Left ventricle myocardium inferior (tissue), 1 donor: ENCODE measurements around the gene CHFR. TPM values are rescaled to one million over a fixed set of nuclear protein-coding genes. Genes with fewer than 3 reads are reported as not detected.

Source experiments
- DNase-seq: peaks from one replicate; pipeline ENCODE4 v3.0.0-alpha.2; 2020
- H3K27ac ChIP-seq: fragments of 200-600 bp; replicated peaks from 2 replicates; pipeline ENCODE4 v1.8.0; 2021
- H3K27me3 ChIP-seq: fragments of 200-600 bp; 2 replicates; pipeline ENCODE4 v1.8.0; 2021; ENCODE audit warnings: low read depth
- H3K36me3 ChIP-seq: fragments of 200-600 bp; 2 replicates; pipeline ENCODE4 v1.8.0; 2021
- H3K4me1 ChIP-seq: fragments of 200-600 bp; 2 replicates; pipeline ENCODE4 v1.8.0; 2021
- H3K4me3 ChIP-seq: fragments of 200-600 bp; 2 replicates; pipeline ENCODE4 v1.8.0; 2021; ENCODE audit warnings: mild to moderate bottlenecking, moderate library complexity
- H3K9me3 ChIP-seq: fragments of 200-600 bp; replicated peaks from 2 replicates; pipeline ENCODE4 v1.8.0; 2021
- intact Hi-C: fragments of 100-400 bp; cut with micrococcal nuclease; formaldehyde crosslinking; loops from one replicate; pipeline ENCODE4 v1.11.0; 2022
- total RNA-seq: library from RNA; stranded (reverse); fragmentation: NEBNext Ultra II Directional; extraction: Animal tissue kit (Norgen Biotek cat#: 25700); gene quantifications from one replicate; pipeline ENCODE4 v1.2.1, GENCODE V29; 2021
- TF ChIP-seq, protein P1 (sequence below): fragments of 200-600 bp; IDR thresholded peaks from 2 replicates; pipeline ENCODE4 v1.8.0; 2021; ENCODE audit warnings: antibody characterized with exemption, mild to moderate bottlenecking, borderline replicate concordance
- donor health status: DM: no; HTN: yes; CAD: no; lungs with severe emphysema.

The CHFR gene
- total RNA-seq, 1 donor from 2014 or later = 14.4 TPM

DNA sequence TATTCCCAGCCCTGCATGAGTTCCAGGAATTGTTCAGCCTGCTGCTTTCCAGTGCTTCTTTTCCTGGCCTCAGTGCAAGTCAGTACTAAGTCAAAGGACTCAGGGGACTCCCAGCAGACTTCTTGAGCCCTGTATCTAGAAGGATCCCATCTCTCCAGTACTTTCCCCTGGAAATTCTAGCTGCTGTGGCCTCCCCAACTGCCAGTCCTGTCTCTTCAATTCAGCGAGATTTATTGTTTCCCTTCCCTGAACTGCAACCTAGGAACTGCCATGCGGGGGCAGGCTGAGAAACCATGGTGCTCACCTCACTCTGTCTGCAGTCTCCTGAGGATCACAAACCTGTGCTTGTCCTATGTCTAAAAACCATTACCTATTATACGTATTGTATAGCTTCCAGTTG, 37.0 kb upstream of the CHFR start:
- intact Hi-C loops = no loop called here
- peaks cover 91% of the 10 kb centered on the region for H3K36me3 ChIP-seq

DNA sequence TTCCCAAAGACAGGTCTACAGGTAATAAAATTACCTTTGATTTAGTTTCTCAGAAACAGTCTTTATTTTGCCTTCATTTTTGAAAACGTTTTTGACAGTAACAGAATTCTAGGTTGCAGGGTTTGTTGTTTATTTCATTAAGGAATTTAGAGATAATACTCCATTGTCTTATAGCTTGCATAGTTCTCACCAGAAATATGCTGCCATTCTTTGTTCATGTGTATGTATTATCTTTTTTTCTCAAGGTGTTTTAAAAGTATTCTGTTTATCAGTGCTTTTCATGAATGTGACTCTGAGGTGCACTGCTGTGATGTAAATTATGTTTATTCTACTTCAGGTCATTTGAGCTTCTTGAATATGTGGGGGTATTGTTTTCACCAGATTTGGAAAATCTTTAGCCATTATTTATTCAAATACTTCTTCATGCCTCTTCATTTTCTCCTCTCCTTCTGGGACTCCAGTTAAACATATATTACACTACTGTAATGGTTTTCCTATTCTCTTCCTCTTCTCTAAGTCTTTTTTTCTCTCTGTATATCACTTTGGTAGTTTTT, 36.0 kb upstream of the CHFR start:
- H3K27ac ChIP-seq = no peak overlapping the region
- peaks cover 100% of the 10 kb centered on the region for H3K9me3 ChIP-seq
- no peaks in the 10 kb centered on the region for H3K27me3 ChIP-seq
- no peak for DNase-seq
- TF ChIP-seq, protein P1, sequence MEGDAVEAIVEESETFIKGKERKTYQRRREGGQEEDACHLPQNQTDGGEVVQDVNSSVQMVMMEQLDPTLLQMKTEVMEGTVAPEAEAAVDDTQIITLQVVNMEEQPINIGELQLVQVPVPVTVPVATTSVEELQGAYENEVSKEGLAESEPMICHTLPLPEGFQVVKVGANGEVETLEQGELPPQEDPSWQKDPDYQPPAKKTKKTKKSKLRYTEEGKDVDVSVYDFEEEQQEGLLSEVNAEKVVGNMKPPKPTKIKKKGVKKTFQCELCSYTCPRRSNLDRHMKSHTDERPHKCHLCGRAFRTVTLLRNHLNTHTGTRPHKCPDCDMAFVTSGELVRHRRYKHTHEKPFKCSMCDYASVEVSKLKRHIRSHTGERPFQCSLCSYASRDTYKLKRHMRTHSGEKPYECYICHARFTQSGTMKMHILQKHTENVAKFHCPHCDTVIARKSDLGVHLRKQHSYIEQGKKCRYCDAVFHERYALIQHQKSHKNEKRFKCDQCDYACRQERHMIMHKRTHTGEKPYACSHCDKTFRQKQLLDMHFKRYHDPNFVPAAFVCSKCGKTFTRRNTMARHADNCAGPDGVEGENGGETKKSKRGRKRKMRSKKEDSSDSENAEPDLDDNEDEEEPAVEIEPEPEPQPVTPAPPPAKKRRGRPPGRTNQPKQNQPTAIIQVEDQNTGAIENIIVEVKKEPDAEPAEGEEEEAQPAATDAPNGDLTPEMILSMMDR = no peak
- no peaks in the 10 kb centered on the region for H3K4me1 ChIP-seq
- peaks cover 86% of the 10 kb centered on the region for H3K36me3 ChIP-seq
- no peak overlapping the region for H3K4me3 ChIP-seq
- intact Hi-C loops = no loop called here

More for the DNA sequence above, 37.0 kb upstream of the CHFR start:
- Histone ChIP-seq H3K9me3 (peaks cover 100% of the 10 kb centered on the region), H3K4me1 (no peaks in the 10 kb centered on the region), H3K27ac (no peak overlapping the region), H3K4me3 (no peak overlapping the region), H3K27me3 (no peaks in the 10 kb centered on the region)
- TF ChIP-seq, protein P1 = no peak
- no peak for DNase-seq

DNA sequence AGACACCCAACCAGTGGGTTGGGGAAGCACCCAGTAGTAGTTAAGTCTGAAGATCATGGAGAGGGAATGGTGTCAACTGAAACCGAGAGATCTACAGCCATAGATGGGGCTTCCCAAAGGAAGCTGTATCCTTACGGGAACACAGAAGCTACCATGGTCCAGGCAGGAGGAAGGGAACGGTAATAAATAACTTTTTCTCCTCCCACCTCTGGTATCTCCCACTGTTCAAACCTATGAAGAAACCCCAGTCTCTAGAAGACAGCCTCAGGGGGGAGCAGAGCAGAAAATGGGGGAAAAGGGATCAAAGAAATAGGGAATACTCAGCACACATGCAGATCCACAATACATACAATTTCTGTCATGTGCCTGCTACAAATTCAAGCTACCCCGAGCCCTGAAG, 35.3 kb upstream of the CHFR start:
- TF ChIP-seq, protein P1 = no peak
- Histone ChIP-seq H3K27me3 (no peaks in the 10 kb centered on the region), H3K36me3 (peaks cover 86% of the 10 kb centered on the region), H3K27ac (no peak overlapping the region), H3K4me1 (no peaks in the 10 kb centered on the region), H3K9me3 (peaks cover 100% of the 10 kb centered on the region), H3K4me3 (no peak overlapping the region)
- no peak for DNase-seq
- intact Hi-C loops = no loop called here

DNA sequence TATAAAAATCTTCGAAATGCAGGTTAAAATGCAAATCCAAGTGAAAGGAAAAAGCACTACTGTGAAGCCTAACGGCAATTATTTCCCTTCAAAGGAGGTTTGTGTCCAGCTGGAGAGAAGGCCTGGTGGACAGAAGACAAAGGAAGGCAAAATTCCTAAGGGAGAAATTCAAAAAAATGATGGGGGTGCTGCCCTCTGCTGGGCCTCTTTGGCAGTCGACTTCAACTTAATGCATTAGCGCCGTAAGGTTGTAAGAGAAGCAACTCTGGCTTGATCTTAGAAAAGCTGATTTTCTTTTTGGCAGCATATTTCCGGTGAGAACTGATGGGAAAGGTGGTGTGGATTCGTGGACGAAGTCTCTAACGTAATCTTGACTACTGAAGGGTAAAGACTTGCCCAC, 34.3 kb upstream of the CHFR start:
- peaks cover 84% of the 10 kb centered on the region for H3K36me3 ChIP-seq
- no peak overlapping the region for H3K27ac ChIP-seq
- H3K9me3 ChIP-seq = peaks cover 100% of the 10 kb centered on the region
- H3K4me3 ChIP-seq = no peak overlapping the region
- no peaks in the 10 kb centered on the region for H3K27me3 ChIP-seq
- no peaks in the 10 kb centered on the region for H3K4me1 ChIP-seq
- TF ChIP-seq, protein P1 = no peak
- DNase-seq = no peak
- intact Hi-C loops = no loop called here

DNA sequence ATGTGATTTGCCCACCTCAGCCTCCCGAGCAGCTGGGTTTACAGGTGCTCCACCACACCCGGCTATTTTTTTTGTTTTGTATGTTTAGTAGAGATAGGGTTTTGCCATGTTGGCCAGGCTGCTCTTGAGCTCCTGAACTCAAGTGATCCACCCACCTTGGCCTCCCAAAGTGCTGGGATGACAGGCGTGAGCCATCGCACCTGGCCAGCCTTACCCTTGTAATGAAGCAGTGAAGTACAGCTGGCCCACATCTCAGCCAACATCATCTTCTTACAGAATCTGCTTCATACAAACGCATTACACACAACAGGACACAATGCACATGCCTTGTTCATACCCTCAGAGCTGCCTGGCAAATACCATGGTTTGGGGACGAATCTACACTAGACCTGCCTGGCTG, 31.3 kb upstream of the CHFR start:
- no peaks in the 10 kb centered on the region for H3K4me1 ChIP-seq
- DNase-seq = no peak
- intact Hi-C loops = no loop called here
- peaks cover 70% of the 10 kb centered on the region for H3K36me3 ChIP-seq
- H3K27ac ChIP-seq = no peak overlapping the region
- no peaks in the 10 kb centered on the region for H3K27me3 ChIP-seq
- peaks cover 100% of the 10 kb centered on the region for H3K9me3 ChIP-seq
- TF ChIP-seq, protein P1 = no peak
- no peak overlapping the region for H3K4me3 ChIP-seq

DNA sequence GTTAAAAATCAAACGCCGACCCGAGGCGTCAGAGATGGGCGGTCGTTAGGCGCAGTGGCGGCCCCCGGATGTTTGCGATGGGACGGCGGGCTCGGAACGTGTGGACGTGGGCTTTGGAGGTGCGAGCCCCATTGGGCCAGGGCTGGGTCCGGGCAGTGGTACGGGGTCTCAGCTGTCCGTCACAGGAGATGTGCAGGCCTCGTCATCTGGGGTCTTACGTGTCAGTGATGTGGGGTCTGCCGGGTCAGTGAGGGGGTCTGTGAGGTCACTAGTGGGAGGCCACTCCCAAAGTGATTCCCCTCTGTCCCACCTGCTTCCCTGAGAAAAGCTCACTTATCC, 21.6 kb upstream of the CHFR start:
- peak overlapping the region; percentile 81 for H3K27ac ChIP-seq
- intact Hi-C loops = no loop called here
- DNase-seq = no peak
- TF ChIP-seq, protein P1 = no peak
- peak overlapping the region; percentile 72 for H3K4me3 ChIP-seq
- H3K36me3 ChIP-seq = peaks cover 4% of the 10 kb centered on the region
- H3K27me3 ChIP-seq = peaks cover 29% of the 10 kb centered on the region
- H3K9me3 ChIP-seq = peaks cover 36% of the 10 kb centered on the region
- H3K4me1 ChIP-seq = peaks cover 26% of the 10 kb centered on the region
